ENCODE measurements around the gene BMERB1.
A peak's percentile ranks its signal among the peaks of the same experiment; 100 is the strongest.
"Not testable (repeated sequence)": the region's sequence is repeated elsewhere in the genome, so short reads cannot be mapped to it uniquely, and the experiment has no call there.

The BMERB1 gene

GRCh38 chr16:15461376-15461775, 27.0 kb downstream of the BMERB1 start:
- peak; percentile 50 for DNase-seq (ENCODE audit: low read depth, low spot score)

GRCh38 chr16:15464401-15465186, 30.2 kb downstream of the BMERB1 start:
- no peak for DNase-seq (ENCODE audit: low read depth, low spot score)

- no peak for DNase-seq (ENCODE audit: low read depth, low spot score)
These were observed 31.7 kb downstream of the BMERB1 start for GRCh38 chr16:15466131-15466530.

DNA sequence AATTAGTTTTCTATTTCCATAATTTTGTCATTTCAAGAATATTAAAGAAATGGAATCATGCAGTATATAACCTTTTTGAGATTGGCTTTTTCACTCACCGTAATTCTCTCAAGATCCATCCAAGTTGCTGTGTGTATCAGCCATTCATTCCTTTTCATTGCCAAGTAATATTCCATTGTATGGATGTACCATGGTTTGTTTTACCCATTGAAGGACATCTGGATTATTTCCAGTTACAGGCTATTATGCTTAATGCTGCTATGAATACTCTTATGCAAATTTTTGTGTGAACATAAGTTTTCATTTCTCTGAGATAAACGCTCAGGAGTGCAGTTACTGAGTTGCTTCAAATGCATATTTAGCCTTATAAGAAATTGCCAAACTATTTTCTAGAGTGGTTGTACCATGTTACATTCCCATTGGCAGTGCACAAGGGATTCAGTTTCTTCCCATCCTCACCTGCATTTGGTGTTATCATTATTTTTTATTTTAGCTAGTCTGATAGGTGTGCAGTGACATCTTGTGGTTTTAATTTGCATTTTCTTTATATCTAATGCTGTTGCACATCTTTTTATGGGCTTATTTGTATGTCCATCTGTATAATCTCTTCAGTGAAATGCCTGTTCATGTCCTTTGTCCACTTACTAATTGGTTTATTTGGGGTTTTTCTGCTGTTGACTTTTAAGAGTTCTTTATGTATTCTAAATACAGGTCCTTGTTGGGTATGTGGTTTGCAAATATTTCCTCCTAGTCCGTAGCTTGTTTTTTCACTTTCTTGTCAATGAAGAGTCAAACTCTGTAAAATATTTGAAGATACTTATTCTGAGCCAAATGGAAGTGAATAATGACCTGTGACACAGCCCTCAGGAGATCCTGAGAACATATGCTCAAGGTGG, 32.7 kb downstream of the BMERB1 start:
- no peak for DNase-seq (ENCODE audit: low read depth, low spot score)

- not testable (repeated sequence) for DNase-seq (ENCODE audit: low read depth, low spot score)
These were observed 42.6 kb downstream of the BMERB1 start for GRCh38 chr16:15476971-15477370.

- DNase-seq (ENCODE audit: low read depth, low spot score): no peak
These were observed 43.4 kb downstream of the BMERB1 start for GRCh38 chr16:15477802-15478201.

DNA sequence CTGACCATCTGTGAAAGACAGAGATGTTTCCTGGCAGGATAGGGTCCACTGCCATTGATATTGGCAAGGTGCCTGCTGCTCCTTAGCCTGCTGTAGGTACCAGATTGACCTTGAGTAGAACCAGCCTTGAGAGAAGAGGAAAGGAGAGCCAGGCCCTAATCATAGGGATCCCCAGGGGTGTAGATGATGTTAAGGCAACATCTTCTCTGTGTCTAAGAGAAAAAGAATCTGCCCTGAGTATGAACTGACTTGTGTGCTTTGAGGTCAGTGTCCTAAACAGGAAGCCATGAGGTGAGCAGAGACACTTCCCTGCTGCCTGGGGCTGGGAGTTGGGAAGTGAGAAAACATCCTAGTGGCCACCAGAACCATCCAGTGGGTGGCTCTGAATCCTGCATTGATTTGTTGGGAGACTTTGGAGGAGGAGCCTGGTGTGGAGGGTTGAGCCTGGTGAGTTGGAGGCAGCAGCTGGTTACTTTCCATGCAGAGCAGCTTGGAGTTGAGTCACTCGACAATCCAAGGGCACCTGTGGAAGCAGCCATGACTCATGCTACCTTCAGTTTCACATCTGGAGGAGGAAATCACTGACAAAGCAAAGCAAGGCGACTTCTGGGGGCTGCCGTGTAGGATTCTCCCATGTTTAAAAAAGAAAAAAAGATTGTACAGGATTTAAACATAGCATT, 47.8 kb downstream of the BMERB1 start:
- peak; percentile 81 for DNase-seq (ENCODE audit: low read depth, low spot score)

DNA sequence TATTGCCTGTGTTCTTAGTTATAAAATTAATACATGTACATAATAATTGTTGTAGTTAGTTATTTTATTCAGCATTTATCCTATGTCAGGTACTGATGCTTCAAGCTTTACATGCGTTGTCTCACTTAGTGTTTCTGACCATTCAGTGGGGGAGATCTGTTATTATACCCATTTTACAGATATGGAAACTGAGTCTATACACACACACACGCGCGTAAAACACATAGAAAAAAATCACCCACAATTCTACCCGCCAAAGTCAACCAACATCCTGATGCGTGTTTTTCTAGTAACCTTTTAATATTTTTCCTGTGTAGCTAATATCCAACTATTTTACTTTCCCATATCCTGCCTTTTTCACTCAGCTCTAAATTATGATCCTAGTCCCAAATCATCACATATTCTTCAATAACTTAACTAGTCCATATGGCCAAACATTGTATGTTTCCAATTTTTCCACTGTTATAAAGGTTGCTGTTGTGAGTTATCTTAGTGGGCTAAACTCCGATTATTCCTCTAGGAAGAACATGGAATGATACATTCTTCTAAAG, 48.4 kb downstream of the BMERB1 start:
- no peak for DNase-seq (ENCODE audit: low read depth, low spot score)

DNA sequence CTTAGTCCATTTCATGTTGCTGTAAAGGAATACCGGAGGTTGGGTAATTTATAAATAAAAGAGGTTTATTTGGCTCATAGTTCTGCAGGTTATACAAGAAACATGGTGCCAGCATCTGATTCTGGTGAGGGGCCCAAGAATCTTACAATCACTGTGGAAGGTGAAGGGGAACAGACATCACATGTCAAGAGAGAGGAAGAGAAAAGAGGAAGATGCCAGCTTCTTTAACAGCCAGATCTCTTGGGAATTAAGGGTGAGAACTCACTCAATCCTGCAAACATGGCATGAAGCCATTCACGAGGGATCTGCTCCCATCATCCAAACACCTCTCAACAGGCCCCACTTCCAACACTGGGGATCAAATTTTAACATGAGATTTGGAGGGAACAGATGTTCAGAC, 49.5 kb downstream of the BMERB1 start:
- DNase-seq (ENCODE audit: low read depth, low spot score): no peak

DNA sequence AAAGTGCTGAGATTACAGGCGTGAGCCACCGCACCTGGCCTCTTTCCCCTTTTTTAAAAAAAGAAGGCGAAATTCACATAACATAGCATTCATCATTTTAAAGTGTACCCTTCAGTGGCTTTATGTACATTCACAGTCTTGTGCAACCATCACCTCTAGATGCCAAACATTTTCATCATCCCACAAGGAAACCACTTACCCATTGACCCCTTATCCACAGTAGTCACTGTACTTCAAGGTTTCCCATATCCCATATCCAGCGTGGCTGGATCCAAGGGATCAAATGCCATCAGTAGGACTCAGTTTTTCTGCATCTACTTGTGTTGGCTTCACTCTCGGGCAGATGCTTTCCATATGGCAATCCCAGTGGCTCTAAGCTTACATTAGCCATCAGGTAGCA, 50.3 kb downstream of the BMERB1 start:
- no peak for DNase-seq (ENCODE audit: low read depth, low spot score)

- DNase-seq (ENCODE audit: low read depth, low spot score): no peak
These were observed 50.8 kb downstream of the BMERB1 start for GRCh38 chr16:15485175-15485574.

DNA sequence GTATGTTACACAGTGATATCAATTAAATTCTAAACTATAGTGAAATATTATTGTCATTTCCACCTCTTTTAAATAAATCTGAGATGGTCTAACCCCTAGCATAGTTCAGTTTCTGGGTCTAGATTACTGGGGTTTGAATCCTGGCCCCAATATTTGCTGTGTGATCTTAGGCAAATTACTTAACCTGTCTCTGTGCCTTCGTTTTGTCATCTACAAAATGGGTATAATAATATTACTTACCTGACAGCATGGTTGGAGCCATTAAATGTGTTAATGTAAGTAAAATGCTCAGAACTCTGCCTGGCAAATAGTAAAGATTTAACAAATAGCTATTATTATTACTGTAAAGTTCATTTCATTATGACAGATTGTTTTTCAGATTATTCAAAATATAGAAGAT, 52.3 kb downstream of the BMERB1 start:
- no peak for DNase-seq (ENCODE audit: low read depth, low spot score)

DNA sequence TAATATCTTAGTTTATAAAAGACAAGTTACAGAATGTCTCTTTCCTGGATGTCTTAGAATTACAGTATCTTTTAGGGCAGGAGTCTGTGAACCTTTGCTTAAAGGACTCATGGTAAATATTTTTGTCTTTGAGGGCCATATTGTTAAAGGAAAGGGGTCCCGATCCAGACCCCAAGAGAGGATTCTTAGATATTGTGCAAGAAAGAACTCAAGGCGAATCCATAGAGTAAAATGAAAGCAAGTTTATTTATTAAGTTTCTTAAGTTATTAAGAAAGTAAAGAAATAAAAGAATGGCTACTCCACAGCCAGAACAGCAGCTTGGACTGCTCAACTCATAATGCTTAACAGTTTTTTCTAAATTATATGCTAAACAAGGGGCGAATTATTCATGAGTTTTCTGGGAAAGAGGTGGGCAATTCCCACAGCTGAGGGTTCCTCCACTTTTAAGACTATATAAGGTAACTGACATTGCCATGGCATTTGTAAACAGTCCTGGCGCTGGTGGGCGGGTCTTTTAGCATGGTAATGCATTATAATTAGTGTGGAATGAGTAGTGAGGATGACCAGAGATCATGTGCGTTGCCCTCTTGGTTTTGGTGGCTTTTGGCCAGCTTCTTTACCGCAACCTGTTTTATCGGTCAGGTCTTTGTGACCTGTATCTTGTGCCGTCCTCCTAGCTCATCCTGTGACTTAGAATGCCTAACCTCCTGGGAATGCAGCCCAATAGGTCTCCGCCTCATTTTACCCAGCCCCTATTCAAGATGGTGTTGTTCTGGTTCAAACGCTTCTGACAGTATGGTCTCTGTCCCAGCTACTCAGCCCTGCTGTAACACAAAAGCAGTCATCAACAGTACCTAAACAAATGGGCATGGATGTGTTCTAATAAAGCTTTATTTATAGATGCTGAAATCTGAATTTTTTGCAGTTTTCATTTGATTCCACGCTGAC, 53.2 kb downstream of the BMERB1 start:
- peak; percentile 90 for DNase-seq (ENCODE audit: low read depth, low spot score)

GRCh38 chr16:15489016-15489415, 54.6 kb downstream of the BMERB1 start:
- DNase-seq (ENCODE audit: low read depth, low spot score): no peak

DNA sequence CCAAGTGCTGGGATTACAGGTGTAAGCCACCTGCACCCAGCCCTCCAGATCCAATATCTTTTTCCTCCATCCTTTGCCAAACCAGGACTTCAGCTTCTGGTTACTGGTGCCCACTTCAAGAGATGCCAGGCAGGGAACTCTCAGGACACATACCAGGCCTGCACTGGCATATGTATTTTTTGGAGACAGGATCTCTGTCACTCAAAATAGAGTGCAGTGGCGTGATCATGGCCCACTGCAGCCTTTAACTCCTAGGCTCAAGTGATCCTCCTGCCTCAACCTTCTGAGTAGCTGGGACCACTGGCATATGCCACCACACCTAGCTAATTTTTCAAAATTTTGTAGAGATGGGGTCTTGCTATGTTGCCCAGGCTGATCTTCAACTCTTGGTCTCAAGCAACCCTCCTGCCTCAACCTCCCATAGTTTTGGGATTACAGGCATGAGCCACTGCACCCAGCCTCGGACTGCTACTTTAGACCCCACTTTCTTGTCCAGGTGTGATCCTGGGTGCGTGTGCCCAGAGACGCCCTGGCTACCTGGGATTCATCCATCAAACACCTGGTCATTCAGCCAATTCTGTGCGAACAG, 55.8 kb downstream of the BMERB1 start:
- no peak for DNase-seq (ENCODE audit: low read depth, low spot score)

DNA sequence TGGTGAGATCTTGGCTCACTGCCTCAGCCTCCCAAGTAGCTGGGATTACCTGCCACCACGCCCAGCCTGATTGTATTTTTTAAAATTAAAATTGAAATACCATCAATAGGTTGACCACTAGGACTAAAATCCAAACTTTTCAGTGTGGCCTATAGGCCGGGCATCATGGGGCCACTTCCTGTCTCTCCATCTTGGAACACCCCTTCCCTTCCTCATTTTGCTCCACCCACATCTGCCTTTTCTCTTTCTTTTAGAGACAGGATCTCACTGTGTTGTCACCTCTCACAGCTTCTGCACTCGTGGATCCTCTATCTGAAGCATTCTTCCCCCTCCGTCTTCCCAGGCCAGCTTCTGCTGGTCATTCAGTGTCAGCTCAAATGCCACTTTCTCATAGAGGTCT, 57.0 kb downstream of the BMERB1 start:
- no peak for DNase-seq (ENCODE audit: low read depth, low spot score)

GRCh38 chr16:15492091-15492740, 57.8 kb downstream of the BMERB1 start:
- no peak for DNase-seq (ENCODE audit: low read depth, low spot score)

GRCh38 chr16:15493466-15494180, 59.2 kb downstream of the BMERB1 start:
- DNase-seq (ENCODE audit: low read depth, low spot score): peak; percentile 46

DNA sequence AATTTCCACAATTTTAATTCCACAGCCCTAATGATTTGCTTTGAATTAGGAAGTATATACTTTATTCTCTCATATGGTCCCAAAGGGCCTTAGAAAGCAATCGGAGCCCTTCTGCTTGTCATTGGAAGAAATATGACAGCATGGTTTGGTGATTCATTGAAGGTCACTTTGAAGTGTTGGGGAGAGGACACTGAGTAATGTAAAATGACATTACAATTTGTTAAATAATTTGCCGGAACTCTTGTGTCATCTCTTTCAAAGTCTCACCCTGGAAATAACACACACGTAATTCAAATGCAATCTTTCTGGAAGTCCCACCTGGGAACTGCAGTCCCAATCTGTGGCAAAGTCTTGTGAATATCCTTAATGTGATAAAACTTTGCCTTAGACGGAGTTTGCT, 59.8 kb downstream of the BMERB1 start:
- no peak for DNase-seq (ENCODE audit: low read depth, low spot score)

Data from astrocyte of the hippocampus (primary cell).